H9 (cell line): Measurements from ENCODE around the gene DIP2A. TPM values are rescaled to one million over a fixed set of nuclear protein-coding genes. Genes with fewer than 3 reads are reported as not detected.

Experiments
- DNase-seq: peaks from one replicate; pipeline ENCODE4 v3.0.0-alpha.2; 2017
- H2AFZ ChIP-seq: one replicate; pipeline ENCODE4 v1.6.1; 2013; ENCODE audit warnings: mild to moderate bottlenecking, low read length, control low read depth, moderate library complexity
- H2AK5ac ChIP-seq: 2 replicates; pipeline ENCODE4 v1.6.1; 2013; ENCODE audit warnings: low read length, control low read depth, mixed read lengths; ENCODE audit not compliant: insufficient read length
- H2BK120ac ChIP-seq: one replicate; pipeline ENCODE4 v1.6.1; 2013; ENCODE audit warnings: low read depth, mild to moderate bottlenecking, low read length, control low read depth, inconsistent platforms; ENCODE audit not compliant: poor library complexity, severe bottlenecking
- H2BK12ac ChIP-seq: 2 replicates; pipeline ENCODE4 v1.6.1; 2013; ENCODE audit warnings: low read length, control low read depth, mixed read lengths, low read depth; ENCODE audit not compliant: insufficient read length
- H2BK15ac ChIP-seq: 2 replicates; pipeline ENCODE4 v1.6.1; 2013; ENCODE audit warnings: low read depth, low read length, control low read depth
- H2BK20ac ChIP-seq: one replicate; pipeline ENCODE4 v1.6.1; 2013; ENCODE audit warnings: low read depth, mild to moderate bottlenecking, low read length, control low read depth, inconsistent platforms; ENCODE audit not compliant: poor library complexity, severe bottlenecking
- H2BK5ac ChIP-seq: 2 replicates; pipeline ENCODE4 v1.6.1; 2013; ENCODE audit warnings: low read length, control low read depth, mixed read lengths; ENCODE audit not compliant: insufficient read length
- H3K14ac ChIP-seq: 2 replicates; pipeline ENCODE4 v1.6.1; 2013; ENCODE audit warnings: low read length, control low read depth; ENCODE audit not compliant: insufficient read depth
- H3K18ac ChIP-seq: 2 replicates; pipeline ENCODE4 v1.6.1; 2013; ENCODE audit warnings: low read depth, mild to moderate bottlenecking, mixed read lengths, low read length, control low read depth; ENCODE audit not compliant: insufficient read length
- H3K23ac ChIP-seq: 2 replicates; pipeline ENCODE4 v1.6.1; 2013; ENCODE audit warnings: low read length, control low read depth, mixed read lengths, low read depth; ENCODE audit not compliant: insufficient read length
- H3K23me2 ChIP-seq: 2 replicates; pipeline ENCODE4 v1.6.1; 2013; ENCODE audit warnings: low read depth, mild to moderate bottlenecking, mixed read lengths, low read length, control low read depth; ENCODE audit not compliant: insufficient read length, poor library complexity, severe bottlenecking
- H3K27ac ChIP-seq: 2 replicates; pipeline ENCODE4 v1.5.1; 2013; ENCODE audit warnings: low read length, control low read depth, mixed read lengths, low read depth; ENCODE audit not compliant: insufficient read length
- H3K27me3 ChIP-seq: 2 replicates; pipeline ENCODE4 v1.6.1; 2013; ENCODE audit warnings: low read length, control low read depth, inconsistent platforms; ENCODE audit not compliant: insufficient read depth
- H3K4ac ChIP-seq: 2 replicates; pipeline ENCODE4 v1.6.1; 2013; ENCODE audit warnings: low read depth, mild to moderate bottlenecking, control low read depth, inconsistent platforms, low read length, moderate library complexity
- H3K4me1 ChIP-seq: 2 replicates; pipeline ENCODE4 v1.6.1; 2013; ENCODE audit warnings: low read length, control low read depth, inconsistent platforms; ENCODE audit not compliant: insufficient read depth
- H3K4me2 ChIP-seq: 2 replicates; pipeline ENCODE4 v1.6.1; 2013; ENCODE audit warnings: low read length, control low read depth, mixed read lengths; ENCODE audit not compliant: insufficient read length, insufficient read depth
- H3K56ac ChIP-seq: 2 replicates; pipeline ENCODE4 v1.6.1; 2013; ENCODE audit warnings: low read depth, mild to moderate bottlenecking, mixed read lengths, low read length, control low read depth; ENCODE audit not compliant: insufficient read length
- H3K79me1 ChIP-seq: 2 replicates; pipeline ENCODE4 v1.6.1; 2013; ENCODE audit warnings: low read depth, mild to moderate bottlenecking, moderate library complexity, low read length, control low read depth, inconsistent platforms; ENCODE audit not compliant: insufficient read depth, poor library complexity, severe bottlenecking
- H3K79me2 ChIP-seq: 2 replicates; pipeline ENCODE4 v1.6.1; 2013; ENCODE audit warnings: low read length, control low read depth, inconsistent platforms; ENCODE audit not compliant: insufficient read depth
- H3K9ac ChIP-seq: 2 replicates; pipeline ENCODE4 v1.6.1; 2013; ENCODE audit warnings: low read length, control low read depth, mixed read lengths; ENCODE audit not compliant: insufficient read length; ENCODE audit errors: extremely low read depth
- H3K9me3 ChIP-seq: one replicate; pipeline ENCODE4 v1.6.1; 2013; ENCODE audit warnings: low read depth, low read length, inconsistent platforms; ENCODE audit not compliant: control insufficient read depth
- H3T11ph ChIP-seq: one replicate; pipeline ENCODE4 v1.6.1; 2013; ENCODE audit warnings: mild to moderate bottlenecking, low read length, control low read depth, inconsistent platforms
- H4K20me1 ChIP-seq: one replicate; pipeline ENCODE4 v1.6.1; 2013; ENCODE audit not compliant: control insufficient read depth, insufficient read length, insufficient read depth
- H4K5ac ChIP-seq: 2 replicates; pipeline ENCODE4 v1.6.1; 2013; ENCODE audit warnings: low read depth, mild to moderate bottlenecking, mixed read lengths, low read length, control low read depth; ENCODE audit not compliant: insufficient read length
- H4K8ac ChIP-seq: replicated peaks from 2 replicates; pipeline ENCODE4 v1.6.1; 2013; ENCODE audit warnings: low read length, control low read depth, mixed read lengths, low read depth; ENCODE audit not compliant: insufficient read length
- H4K91ac ChIP-seq: 2 replicates; pipeline ENCODE4 v1.6.1; 2013; ENCODE audit warnings: low read depth, mild to moderate bottlenecking, moderate library complexity, mixed read lengths, low read length, control low read depth; ENCODE audit not compliant: insufficient read length
- H3K27ac Mint-ChIP-seq, 3 experiments: 2 replicates in 2 of 3; 3 replicates in 1 of 3; pipeline ENCODE4 v1.8.0; 2020 to 2021; ENCODE audit warnings: mixed read lengths in 3 of 3, mild to moderate bottlenecking in 1 of 3, moderate library complexity in 1 of 3
- H3K27me3 Mint-ChIP-seq: 2 replicates; pipeline ENCODE4 v1.8.0; 2021; ENCODE audit warnings: low read depth, mild to moderate bottlenecking, moderate library complexity, mixed read lengths
- H3K36me3 Mint-ChIP-seq, 3 experiments: 2 replicates in 2 of 3; 3 replicates in 1 of 3; pipeline ENCODE4 v1.8.0; 2020 to 2021; ENCODE audit warnings: low read depth in 3 of 3, mixed read lengths in 3 of 3; ENCODE audit not compliant: insufficient read depth in 1 of 3
- H3K4me1 Mint-ChIP-seq, 2 experiments: 2 replicates each; pipeline ENCODE4 v1.8.0; 2020; ENCODE audit warnings: mixed read lengths in 2 of 2
- H3K4me3 Mint-ChIP-seq, 2 experiments: 2 replicates in 1 of 2; 3 replicates in 1 of 2; pipeline ENCODE4 v1.8.0; 2020 to 2021; ENCODE audit warnings: mild to moderate bottlenecking in 2 of 2, mixed read lengths in 2 of 2, moderate library complexity in 1 of 2
- H3K9me3 Mint-ChIP-seq, 2 experiments: 2 replicates in 1 of 2; 3 replicates in 1 of 2; pipeline ENCODE4 v1.8.0; 2020; ENCODE audit warnings: mild to moderate bottlenecking in 2 of 2, mixed read lengths in 2 of 2, moderate library complexity in 1 of 2
- WGBS: extraction: QIAGEN DNeasy Blood & Tissue Kit; methylation state at CpG from one replicate; pipeline ENCODE4 v1.1.7; 2013; ENCODE audit warnings: missing lambda C conversion rate, low lambda C conversion rate, mixed read lengths; ENCODE audit not compliant: insufficient read length; ENCODE audit errors: extremely low coverage; 5-methylcytosine and 5-hydroxymethylcytosine counted together
- total RNA-seq: library from RNA; stranded (reverse); gene quantifications from 2 replicates; pipeline ENCODE4 v1.2.1, GENCODE V29; 2021
- TF ChIP-seq, protein P1 (sequence below): fragments of 200-600 bp; sonication (generic); conservative IDR thresholded peaks from 3 replicates; pipeline ENCODE4 v1.8.0; 2021; ENCODE audit warnings: antibody characterized with exemption, mild to moderate bottlenecking

The DIP2A gene
- total RNA-seq, 1 experiment from 2014 or later: 25.2 TPM

GRCh38 chr21:46443910-46444309 lies 14.8 kb upstream of the DIP2A start:
- DNase-seq: no peak
- TF ChIP-seq, protein P1, sequence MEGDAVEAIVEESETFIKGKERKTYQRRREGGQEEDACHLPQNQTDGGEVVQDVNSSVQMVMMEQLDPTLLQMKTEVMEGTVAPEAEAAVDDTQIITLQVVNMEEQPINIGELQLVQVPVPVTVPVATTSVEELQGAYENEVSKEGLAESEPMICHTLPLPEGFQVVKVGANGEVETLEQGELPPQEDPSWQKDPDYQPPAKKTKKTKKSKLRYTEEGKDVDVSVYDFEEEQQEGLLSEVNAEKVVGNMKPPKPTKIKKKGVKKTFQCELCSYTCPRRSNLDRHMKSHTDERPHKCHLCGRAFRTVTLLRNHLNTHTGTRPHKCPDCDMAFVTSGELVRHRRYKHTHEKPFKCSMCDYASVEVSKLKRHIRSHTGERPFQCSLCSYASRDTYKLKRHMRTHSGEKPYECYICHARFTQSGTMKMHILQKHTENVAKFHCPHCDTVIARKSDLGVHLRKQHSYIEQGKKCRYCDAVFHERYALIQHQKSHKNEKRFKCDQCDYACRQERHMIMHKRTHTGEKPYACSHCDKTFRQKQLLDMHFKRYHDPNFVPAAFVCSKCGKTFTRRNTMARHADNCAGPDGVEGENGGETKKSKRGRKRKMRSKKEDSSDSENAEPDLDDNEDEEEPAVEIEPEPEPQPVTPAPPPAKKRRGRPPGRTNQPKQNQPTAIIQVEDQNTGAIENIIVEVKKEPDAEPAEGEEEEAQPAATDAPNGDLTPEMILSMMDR: no peak
- Mint-ChIP-seq H3K27ac (peak overlapping the region in 2 of 3 experiments; percentile 92 to 94; a peak in 4 of 7 replicates), H3K9me3 (peaks cover 6 to 9% of the 10 kb centered on the region in 2 experiments), H3K4me3 (no peak overlapping the region), H3K4me1 (peaks cover 6 to 7% of the 10 kb centered on the region in 2 experiments), H3K27me3 (no peaks in the 10 kb centered on the region), H3K36me3 (peaks cover 48 to 79% (median 77%) of the 10 kb centered on the region in 3 experiments)
- Histone ChIP-seq H2BK5ac (no peak overlapping the region), H4K8ac (no peak overlapping the region), H3K79me2 (no peaks in the 10 kb centered on the region), H3T11ph (no peak overlapping the region), H3K23ac (no peak overlapping the region), H2AFZ (no peak overlapping the region), H3K9ac (no peak overlapping the region), H3K4ac (no peak overlapping the region), H4K5ac (no peak overlapping the region), H3K18ac (no peak overlapping the region), H3K4me2 (no peak overlapping the region), H3K27me3 (no peaks in the 10 kb centered on the region), H3K79me1 (no peaks in the 10 kb centered on the region), H2BK15ac (no peak overlapping the region), H4K20me1 (no peaks in the 10 kb centered on the region), H3K4me1 (no peaks in the 10 kb centered on the region), H3K56ac (no peak overlapping the region), H3K9me3 (no peaks in the 10 kb centered on the region), H2BK12ac (no peak overlapping the region), H3K23me2 (no peaks in the 10 kb centered on the region), H2BK120ac (no peak overlapping the region), H4K91ac (no peak overlapping the region), H2AK5ac (no peak overlapping the region), H2BK20ac (no peak overlapping the region), H3K14ac (no peak overlapping the region), H3K27ac (no peak overlapping the region)
- WGBS: no CpG with 5 or more reads among the region's 8 CpGs
